T-helper 1 cell treated with Interleukin-12 subunit alpha and Interleukin-12 subunit beta and Interleukin-4 antibody, amounts not matched to agents 30 μg/mL and 1 μg/mL, for 36 hours (primary cell): Measurements from ENCODE around the gene PKDCC.

Experiments used
- H3K27ac Mint-ChIP-seq: one replicate; pipeline ENCODE4 v1.8.0; 2021; ENCODE audit warnings: mild to moderate bottlenecking, mixed read lengths
- H3K27me3 Mint-ChIP-seq: one replicate; pipeline ENCODE4 v1.8.0; 2021; ENCODE audit warnings: low read depth, mixed read lengths
- H3K36me3 Mint-ChIP-seq: one replicate; pipeline ENCODE4 v1.8.0; 2021; ENCODE audit warnings: low read depth, mixed read lengths
- H3K4me1 Mint-ChIP-seq: one replicate; pipeline ENCODE4 v1.8.0; 2021; ENCODE audit warnings: low read depth, mixed read lengths
- H3K4me3 Mint-ChIP-seq: one replicate; pipeline ENCODE4 v1.8.0; 2021; ENCODE audit warnings: mild to moderate bottlenecking, moderate library complexity, mixed read lengths
- H3K9me3 Mint-ChIP-seq: one replicate; pipeline ENCODE4 v1.8.0; 2021; ENCODE audit warnings: mixed read lengths

PKDCC gene

DNA sequence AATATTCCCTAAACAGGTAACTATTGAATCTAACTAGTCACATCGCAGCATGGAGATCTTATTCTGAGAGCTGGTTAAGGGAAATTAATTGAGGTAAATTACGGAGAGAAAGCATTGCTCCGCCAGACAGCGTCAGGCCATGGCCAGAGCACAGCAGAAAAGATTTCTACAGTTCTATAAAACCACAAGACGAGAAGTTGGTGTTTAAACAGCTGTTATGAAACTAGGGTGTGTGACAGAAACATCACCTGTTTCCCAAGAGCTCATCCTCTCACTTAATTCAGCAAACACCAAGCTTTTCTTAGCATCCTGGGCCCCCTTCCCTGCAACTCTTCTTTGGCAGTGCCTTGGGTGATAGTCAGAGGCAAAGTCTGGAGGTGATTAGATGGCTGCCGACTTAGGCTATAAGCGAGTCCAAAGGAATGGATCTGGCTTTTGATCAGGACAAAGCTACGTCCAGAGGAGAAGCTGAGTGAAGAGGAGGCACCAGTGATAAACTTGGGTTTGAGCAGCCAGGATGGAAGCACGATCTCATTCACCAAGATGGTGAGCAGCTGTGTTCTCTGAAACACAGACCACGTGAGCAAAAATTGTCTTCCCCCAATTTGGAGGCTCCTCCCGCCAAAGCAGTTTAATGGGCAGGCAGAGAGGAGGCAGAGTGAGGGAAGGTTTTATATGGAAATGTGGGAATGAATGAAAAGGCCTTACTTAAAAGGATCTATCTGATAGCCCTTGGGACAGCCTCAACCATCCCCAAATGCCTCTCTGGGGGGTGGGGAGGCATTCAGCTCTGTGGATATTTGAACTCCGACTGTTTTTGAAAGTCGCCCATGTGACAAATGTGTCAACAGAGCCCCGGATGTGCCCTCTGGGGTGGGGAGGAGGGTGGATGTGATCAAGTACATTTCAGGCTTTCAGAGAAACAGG is 57.8 kb downstream of the PKDCC start:
- Mint-ChIP-seq H3K36me3 (peaks cover 3% of the 10 kb centered on the region), H3K4me1 (peaks cover 29% of the 10 kb centered on the region), H3K27ac (no peak overlapping the region), H3K4me3 (no peak overlapping the region), H3K27me3 (no peaks in the 10 kb centered on the region), H3K9me3 (peaks cover 2% of the 10 kb centered on the region)

DNA sequence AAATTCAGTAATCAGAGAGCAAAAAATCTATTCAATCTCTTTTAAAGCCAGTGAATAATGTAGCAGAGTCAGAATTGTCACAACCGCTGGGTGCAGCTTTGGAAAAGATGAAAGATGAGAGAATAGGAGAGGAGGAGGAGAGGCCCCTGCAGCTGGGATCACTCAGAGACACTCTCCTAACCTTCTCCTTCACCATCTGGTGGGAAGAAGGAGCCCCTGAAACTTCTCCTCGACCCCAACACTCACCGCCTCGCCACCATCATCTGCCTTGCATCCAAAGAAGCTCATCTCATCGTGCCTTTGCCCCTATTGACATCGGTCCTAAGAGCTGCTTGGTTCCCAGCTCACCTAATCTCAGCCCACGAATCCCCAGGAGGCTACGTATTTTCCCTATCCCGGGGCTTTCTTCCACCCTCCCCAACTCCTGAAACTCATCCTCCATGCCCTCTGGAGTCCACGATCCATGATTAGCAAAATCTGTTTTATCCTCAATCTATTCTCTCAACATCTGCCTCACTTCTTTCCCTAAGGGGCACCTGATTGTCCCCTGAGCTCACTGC is 58.5 kb downstream of the PKDCC start:
- Mint-ChIP-seq H3K4me3 (no peak overlapping the region), H3K27ac (no peak overlapping the region), H3K27me3 (no peaks in the 10 kb centered on the region), H3K9me3 (no peaks in the 10 kb centered on the region), H3K4me1 (peaks cover 28% of the 10 kb centered on the region), H3K36me3 (peaks cover 2% of the 10 kb centered on the region)

DNA sequence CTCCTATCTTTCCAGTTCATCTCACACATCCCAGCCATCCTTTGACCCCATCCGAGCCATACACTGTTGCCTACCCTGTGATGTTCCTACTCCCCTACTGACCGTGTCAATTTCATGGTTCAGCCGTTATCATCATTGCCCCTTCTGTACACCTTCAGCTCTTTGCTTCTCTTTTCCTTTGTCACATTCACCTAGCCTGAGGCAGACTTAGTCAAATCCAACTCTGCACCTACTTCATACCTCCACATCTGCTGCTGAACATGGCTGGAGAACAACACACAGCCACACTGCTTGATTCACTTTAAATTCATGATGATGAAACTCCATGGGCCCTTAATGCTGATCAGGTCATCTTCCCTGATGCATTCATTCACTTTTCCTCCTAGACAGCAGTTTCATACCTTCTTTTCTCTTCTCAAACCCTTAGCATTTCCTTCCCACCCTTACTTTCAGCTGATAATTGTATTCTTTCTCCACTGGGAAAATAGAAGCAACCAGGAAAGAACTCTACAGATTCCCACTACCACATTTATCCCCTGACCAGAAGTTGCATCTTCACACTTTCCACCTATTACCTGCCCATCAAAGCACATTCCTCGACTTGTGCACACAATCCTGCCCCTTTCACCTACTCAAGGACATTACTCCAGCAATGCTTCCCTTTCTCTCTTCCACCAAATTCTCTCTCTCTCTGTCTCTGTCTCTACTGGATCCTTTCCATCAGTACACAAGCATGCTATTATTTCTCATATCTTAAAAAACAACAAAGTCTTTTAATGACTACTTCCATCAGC is 59.6 kb downstream of the PKDCC start:
- peaks cover 24% of the 10 kb centered on the region for H3K4me1 Mint-ChIP-seq
- H3K4me3 Mint-ChIP-seq, result no peak overlapping the region
- no peaks in the 10 kb centered on the region for H3K27me3 Mint-ChIP-seq
- peaks cover 5% of the 10 kb centered on the region for H3K36me3 Mint-ChIP-seq
- H3K27ac Mint-ChIP-seq, result no peak overlapping the region
- H3K9me3 Mint-ChIP-seq, result no peaks in the 10 kb centered on the region
